Activated CD8-positive, alpha-beta memory T cell treated with anti-CD3 and anti-CD28 coated beads, Interleukin-2, amount 50 U/mL, for 24 hours (primary cell): Measurements from ENCODE around the gene COL4A6.
"Not testable (repeated sequence)": the region's sequence is repeated elsewhere in the genome, so short reads cannot be mapped to it uniquely, and the experiment has no call there.

Experiments
- DNase-seq: peaks from one replicate; pipeline ENCODE4 v3.0.0-alpha.2; 2020; ENCODE audit errors: extremely low read depth

Gene COL4A6

GRCh38 chrX:108438110-108438623 lies at the start of gene COL4A6:
TSS of gene COL4A6 (minus strand) at chrX:108438422. CDS start at chrX:108438196, 226 bp downstream.
- no peak for DNase-seq

- DNase-seq, result no peak
Measured at GRCh38 chrX:108485960-108486359, 47.7 kb upstream of the COL4A6 start.

- DNase-seq, result no peak
Measured at GRCh38 chrX:108484251-108484650, 46.0 kb upstream of the COL4A6 start.

- not testable (repeated sequence) for DNase-seq
Measured at GRCh38 chrX:108481528-108481927, 43.3 kb upstream of the COL4A6 start.

- no peak for DNase-seq
Measured at GRCh38 chrX:108473979-108474378, 35.8 kb upstream of the COL4A6 start.

DNA sequence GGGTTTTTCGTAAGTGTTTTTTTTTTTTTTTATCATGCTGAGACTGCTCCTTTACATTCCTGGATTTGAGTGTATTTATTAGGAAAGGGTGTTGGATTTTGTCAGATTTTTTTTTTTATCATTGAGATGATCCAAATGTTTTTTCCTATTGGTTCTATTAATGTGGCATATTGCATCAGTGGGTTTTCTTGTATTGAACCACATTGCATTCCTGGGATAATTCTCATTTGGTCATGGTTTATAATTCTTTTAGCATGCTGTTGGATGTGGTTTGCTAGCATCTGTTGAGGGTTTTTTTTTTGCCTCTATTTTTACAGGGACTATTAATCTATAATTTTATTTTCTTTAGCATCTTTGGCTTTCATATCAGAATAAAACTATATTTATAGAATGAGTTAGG lies 30.3 kb upstream of the COL4A6 start:
- DNase-seq, result no peak

DNA sequence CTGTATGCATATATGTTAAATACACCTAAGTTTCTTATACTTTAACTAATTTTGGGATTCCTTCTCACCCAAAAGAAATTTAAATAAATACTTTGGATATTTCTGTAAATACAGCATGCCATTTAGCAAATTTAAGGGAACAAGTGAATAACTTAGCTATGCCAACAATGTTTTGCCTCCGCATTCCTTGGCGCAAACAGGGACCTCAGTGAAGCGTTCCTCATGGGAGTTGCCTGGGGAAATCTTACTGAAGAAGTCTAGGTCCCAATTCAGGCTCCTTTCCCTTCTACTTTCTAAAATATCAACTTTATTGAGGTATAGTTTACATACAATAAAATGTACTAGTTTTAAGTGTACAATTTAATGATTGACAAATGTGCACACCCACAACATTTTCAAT lies 26.4 kb upstream of the COL4A6 start:
- no peak for DNase-seq

GRCh38 chrX:108456971-108457477 lies 18.8 kb upstream of the COL4A6 start:
- DNase-seq, result no peak

- DNase-seq, result no peak
Measured at GRCh38 chrX:108453841-108454240, 15.6 kb upstream of the COL4A6 start.

GRCh38 chrX:108447303-108447702 lies 9.1 kb upstream of the COL4A6 start:
- no peak for DNase-seq

DNA sequence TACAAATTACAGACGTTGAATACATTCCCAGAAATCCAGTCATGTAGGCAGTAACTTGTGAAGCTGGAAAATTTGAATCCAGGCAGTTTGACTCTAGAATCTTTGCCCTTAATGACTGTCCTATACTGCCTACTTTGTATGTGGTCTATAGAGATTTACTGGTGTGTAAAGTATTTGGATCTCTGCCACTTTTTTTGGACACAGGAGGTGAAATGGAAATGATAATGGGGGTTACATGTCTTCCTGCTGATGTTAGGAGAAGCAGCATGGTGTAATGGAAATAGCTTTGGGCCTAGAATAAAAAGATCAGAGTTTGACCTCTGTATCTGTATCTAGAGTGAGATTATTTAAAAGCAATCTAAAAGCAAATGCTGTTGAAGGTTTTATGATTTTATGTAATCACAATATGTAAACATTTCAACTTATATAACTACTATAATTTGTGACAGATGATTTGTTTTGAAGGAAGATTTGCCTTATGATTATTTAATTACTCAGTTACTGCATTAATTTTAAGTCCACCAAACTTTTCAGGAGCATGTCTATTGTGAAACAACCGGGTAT lies 4.8 kb upstream of the COL4A6 start:
- no peak for DNase-seq

- no peak for DNase-seq
Measured at GRCh38 chrX:108439961-108440696, 1.9 kb upstream of the COL4A6 start.

GRCh38 chrX:108439426-108439942 lies 1.3 kb upstream of the COL4A6 start, which contains the start of gene COL4A5:
TSS of gene COL4A5 (plus strand) at chrX:108439838. CDS start at chrX:108440126, 288 bp downstream.
- no peak for DNase-seq

DNA sequence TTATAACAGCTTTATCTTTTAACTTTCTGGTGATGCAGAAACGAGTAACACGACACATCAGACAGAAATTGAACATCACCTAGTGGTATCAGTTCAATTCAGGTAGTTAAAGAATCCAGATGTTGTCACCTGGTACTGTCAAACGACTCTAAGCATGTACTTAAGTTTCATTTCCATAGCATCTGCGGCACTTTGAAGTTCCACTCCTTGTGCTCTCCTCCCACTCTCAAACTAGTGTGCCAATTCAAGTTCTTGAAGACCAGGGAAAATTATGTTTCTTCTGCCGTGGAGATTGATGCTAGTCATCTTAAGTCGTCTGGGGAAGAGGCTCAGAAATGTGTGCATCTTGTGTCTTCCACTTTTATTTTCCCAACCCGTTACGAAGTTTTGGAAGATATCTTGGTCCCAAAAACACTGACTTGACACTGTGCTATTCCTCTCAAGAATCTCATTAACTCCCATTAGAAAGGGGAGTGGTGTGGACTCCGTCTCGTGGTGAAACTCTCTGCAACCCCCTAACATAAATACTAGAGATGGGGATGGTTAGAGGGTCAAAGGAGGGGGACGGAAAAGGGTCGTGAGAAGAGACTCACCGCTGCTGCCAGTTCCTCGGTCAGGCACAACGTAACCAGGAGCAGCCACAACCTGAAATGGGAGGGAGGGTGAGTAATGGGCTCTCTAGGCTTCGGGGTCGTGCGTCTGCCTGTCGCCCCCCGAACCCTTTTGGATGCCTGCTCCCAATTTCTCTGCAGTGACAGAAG lies 693 bp downstream of the COL4A6 start:
- DNase-seq, result no peak

- DNase-seq, result no peak
Measured at GRCh38 chrX:108435261-108435660, 3.0 kb downstream of the COL4A6 start.

GRCh38 chrX:108426262-108426661 lies 12.0 kb downstream of the COL4A6 start:
- no peak for DNase-seq

GRCh38 chrX:108420481-108420880 lies 17.7 kb downstream of the COL4A6 start:
- DNase-seq, result no peak

DNA sequence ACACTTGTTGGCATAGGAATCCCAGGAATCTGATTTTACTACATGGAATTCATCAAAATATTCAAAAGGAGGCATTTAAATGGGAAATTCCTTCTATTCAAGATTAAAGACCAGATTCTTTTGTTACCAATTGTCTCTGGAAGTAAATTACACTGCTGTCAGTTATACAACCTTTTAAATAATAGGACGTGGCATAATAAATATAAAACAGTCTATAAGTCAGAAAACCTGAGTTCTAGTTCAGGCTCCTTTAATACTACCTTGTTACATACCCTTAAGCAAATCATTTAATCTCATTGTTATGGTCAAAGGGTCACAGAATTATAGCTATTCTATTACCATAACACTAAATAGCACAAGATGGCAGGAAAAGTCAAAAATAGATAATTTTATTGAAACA lies 18.8 kb downstream of the COL4A6 start:
- DNase-seq, result no peak

- DNase-seq, result no peak
Measured at GRCh38 chrX:108417257-108417656, 21.0 kb downstream of the COL4A6 start.

DNA sequence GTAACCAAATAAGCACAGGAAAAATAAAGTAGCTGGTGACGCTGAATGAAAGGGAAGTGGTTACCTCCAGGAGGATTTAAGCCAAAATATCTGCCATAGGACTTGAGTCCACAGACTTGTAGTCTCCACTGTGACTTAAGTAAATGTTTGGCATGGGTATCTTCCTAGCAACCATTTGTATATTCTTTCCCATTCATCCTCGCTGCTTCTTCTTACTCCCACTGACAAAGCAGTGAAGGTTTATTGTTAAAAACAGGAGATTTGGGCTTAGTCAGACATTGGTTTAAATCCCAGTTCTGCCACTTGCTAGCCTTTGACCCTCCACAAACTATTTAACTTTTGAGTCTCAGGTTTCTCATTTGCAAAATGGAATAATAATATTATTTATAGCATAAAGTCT lies 22.3 kb downstream of the COL4A6 start:
- DNase-seq, result no peak

- no peak for DNase-seq
Measured at GRCh38 chrX:108415146-108415545, 23.1 kb downstream of the COL4A6 start.

- no peak for DNase-seq
Measured at GRCh38 chrX:108412783-108413182, 25.4 kb downstream of the COL4A6 start.
